Measurements from ENCODE around the gene LEMD2. TPM values are rescaled to one million over a fixed set of nuclear protein-coding genes. Genes with fewer than 3 reads are reported as not detected.

The LEMD2 gene
- total RNA-seq, 3 donors from 2014 or later, result 42.2 to 69.1 (median 59.0) TPM

DNA sequence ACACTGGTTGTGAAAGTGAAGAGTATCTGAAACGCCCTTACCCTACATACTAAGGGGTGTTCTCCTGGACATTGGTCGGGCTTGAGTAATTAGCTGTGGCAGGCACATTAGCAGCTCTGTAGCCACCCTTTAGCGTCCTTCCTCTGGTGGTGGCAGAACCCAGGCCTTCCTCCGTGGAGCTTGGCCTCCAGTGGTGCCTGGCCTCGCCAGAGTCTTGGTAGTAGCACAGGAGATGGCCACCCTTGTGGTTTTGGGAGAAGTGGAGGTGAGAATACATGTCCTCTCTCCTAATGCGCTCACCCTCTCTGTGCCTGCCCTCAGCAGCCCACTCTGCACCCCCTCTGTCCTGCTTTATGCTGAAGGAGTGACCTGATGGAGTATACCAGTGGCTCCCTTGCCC lies 59.9 kb downstream of the LEMD2 start:
- no peaks in the 10 kb centered on the region for H3K9me3 ChIP-seq
- no peak for DNase-seq (ENCODE audit: low spot score in 2 of 2)
- no peaks in the 10 kb centered on the region for H3K36me3 ChIP-seq
- peaks cover 0 to 26% of the 10 kb centered on the region in 2 donors for H3K4me1 ChIP-seq
- no peaks in the 10 kb centered on the region for H3K27me3 ChIP-seq
- TF ChIP-seq POLR2AphosphoS5 (IDR thresholded peaks at IDR 0.05) (no peak), POLR2A (IDR thresholded peaks at IDR 0.05) (no peak)
- TF ChIP-seq, protein P1, sequence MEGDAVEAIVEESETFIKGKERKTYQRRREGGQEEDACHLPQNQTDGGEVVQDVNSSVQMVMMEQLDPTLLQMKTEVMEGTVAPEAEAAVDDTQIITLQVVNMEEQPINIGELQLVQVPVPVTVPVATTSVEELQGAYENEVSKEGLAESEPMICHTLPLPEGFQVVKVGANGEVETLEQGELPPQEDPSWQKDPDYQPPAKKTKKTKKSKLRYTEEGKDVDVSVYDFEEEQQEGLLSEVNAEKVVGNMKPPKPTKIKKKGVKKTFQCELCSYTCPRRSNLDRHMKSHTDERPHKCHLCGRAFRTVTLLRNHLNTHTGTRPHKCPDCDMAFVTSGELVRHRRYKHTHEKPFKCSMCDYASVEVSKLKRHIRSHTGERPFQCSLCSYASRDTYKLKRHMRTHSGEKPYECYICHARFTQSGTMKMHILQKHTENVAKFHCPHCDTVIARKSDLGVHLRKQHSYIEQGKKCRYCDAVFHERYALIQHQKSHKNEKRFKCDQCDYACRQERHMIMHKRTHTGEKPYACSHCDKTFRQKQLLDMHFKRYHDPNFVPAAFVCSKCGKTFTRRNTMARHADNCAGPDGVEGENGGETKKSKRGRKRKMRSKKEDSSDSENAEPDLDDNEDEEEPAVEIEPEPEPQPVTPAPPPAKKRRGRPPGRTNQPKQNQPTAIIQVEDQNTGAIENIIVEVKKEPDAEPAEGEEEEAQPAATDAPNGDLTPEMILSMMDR (IDR thresholded peaks at IDR 0.05), result no peak
- peak overlapping the region in 1 of 2 donors; percentile 21 for H3K27ac ChIP-seq
- intact Hi-C loops (cut with DNase I; ENCODE audit: low total_unique reads), result no loop called here
- H3K4me3 ChIP-seq, result no peak overlapping the region

DNA sequence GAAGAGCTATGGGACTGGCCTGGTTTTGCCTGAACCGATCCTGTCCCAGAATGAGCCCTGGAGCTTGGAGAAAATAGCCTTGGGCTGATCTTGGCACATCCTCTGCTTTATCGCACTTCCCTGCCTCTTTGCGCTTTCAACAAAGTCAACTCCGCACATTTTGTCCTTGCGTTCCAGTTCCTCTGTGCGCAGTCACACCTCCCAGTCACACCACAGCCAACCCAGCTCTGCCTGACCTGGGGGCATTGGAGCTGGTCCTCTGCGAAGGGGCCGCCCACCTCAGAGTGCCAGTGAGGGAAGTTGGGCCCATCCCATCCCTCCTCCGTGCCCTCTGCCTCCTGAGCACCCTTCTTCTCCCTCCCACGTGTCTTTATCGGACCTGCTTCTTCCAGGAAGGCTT lies 60.5 kb downstream of the LEMD2 start:
- intact Hi-C loops (cut with DNase I; ENCODE audit: low total_unique reads), result no loop called here
- peak overlapping the region in 1 of 2 donors; percentile 21 for H3K27ac ChIP-seq
- H3K4me3 ChIP-seq, result no peak overlapping the region
- no peaks in the 10 kb centered on the region for H3K36me3 ChIP-seq
- no peaks in the 10 kb centered on the region for H3K9me3 ChIP-seq
- no peak for TF ChIP-seq POLR2AphosphoS5 (IDR thresholded peaks at IDR 0.05)
- TF ChIP-seq POLR2A (IDR thresholded peaks at IDR 0.05), result no peak
- TF ChIP-seq, protein P1 (IDR thresholded peaks at IDR 0.05), result no peak
- peaks cover 0 to 26% of the 10 kb centered on the region in 2 donors for H3K4me1 ChIP-seq
- no peaks in the 10 kb centered on the region for H3K27me3 ChIP-seq
- DNase-seq (ENCODE audit: low spot score in 2 of 2), result no peak

DNA sequence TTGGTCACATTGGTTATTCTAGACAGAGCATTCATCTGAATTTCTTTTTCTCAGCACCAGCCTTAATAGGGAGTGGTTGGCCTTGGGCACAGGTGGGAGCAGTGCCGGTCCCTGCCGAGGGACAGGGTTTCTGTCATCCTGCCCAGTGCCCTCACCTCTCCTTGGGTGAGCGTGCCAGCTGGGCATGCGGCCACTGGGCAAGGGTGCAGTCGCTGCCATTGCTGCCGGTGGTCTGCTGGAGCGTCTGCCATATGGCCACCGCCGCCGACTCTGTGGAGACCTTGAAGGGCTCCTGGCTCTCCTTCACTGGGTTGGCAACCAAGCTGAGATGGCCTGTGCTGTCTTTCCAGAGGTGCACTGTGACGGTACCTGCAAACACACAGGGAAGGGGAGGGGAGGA lies 61.0 kb downstream of the LEMD2 start:
- no peak for TF ChIP-seq POLR2AphosphoS5 (IDR thresholded peaks at IDR 0.05)
- no peak for TF ChIP-seq POLR2A (IDR thresholded peaks at IDR 0.05)
- TF ChIP-seq, protein P1 (IDR thresholded peaks at IDR 0.05), result no peak
- H3K36me3 ChIP-seq, result no peaks in the 10 kb centered on the region
- intact Hi-C loops (cut with DNase I; ENCODE audit: low total_unique reads), result no loop called here
- no peak for DNase-seq (ENCODE audit: low spot score in 2 of 2)
- peaks cover 0 to 26% of the 10 kb centered on the region in 2 donors for H3K4me1 ChIP-seq
- no peaks in the 10 kb centered on the region for H3K27me3 ChIP-seq
- H3K4me3 ChIP-seq, result no peak overlapping the region
- H3K9me3 ChIP-seq, result no peaks in the 10 kb centered on the region
- peak overlapping the region in 1 of 2 donors; percentile 21 for H3K27ac ChIP-seq

DNA sequence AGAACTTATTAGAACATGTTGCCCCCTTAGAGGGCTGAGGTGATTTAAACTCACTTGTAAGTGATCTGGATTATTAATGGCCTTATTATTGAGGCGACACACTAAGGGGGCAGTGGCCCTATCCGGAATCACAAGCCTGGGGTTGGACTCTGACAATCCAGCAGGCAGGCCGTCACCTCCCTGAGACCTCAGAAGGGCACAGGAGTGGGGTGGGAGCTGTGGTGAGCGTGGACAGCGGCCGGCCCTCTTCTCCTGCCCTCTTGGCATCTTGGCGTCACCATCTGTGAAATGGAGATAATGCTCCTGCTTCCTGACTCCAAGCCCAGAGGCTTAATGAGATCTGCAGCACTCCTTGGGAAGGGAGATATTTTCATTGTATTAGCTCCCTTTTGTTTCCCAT lies 61.8 kb downstream of the LEMD2 start:
- intact Hi-C loops (cut with DNase I; ENCODE audit: low total_unique reads), result no loop called here
- Histone ChIP-seq H3K4me3 (no peak overlapping the region), H3K36me3 (no peaks in the 10 kb centered on the region), H3K9me3 (no peaks in the 10 kb centered on the region), H3K4me1 (peaks cover 0 to 26% of the 10 kb centered on the region in 2 donors), H3K27ac (peak overlapping the region in 1 of 2 donors; percentile 42), H3K27me3 (no peaks in the 10 kb centered on the region)
- TF ChIP-seq POLR2A (IDR thresholded peaks at IDR 0.05) (no peak), POLR2AphosphoS5 (IDR thresholded peaks at IDR 0.05) (no peak)
- TF ChIP-seq, protein P1 (IDR thresholded peaks at IDR 0.05), result no peak
- no peak for DNase-seq (ENCODE audit: low spot score in 2 of 2)

DNA sequence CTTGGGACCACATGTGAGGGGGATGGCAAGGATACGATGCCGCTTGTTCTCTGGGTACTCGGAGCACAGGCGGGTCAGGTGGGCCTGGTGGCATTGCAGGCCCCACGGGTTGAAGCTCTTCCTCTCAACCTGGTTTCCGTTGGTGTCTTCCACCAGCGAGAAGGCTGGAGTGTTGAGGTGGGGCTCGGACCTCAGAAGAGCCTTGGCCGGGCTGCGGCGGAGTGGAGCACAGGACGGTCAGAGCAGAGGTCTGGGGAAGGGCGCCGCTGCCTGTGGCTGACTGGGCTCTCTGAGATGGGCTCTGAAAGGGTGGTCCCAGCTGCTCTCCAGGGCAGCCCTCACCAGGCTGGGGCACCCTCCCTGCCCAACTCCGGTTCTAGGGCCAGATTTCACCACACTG lies 62.2 kb downstream of the LEMD2 start:
- DNase-seq (ENCODE audit: low spot score in 2 of 2), result no peak
- intact Hi-C loops (cut with DNase I; ENCODE audit: low total_unique reads), result no loop called here
- Histone ChIP-seq H3K4me3 (no peak overlapping the region), H3K9me3 (no peaks in the 10 kb centered on the region), H3K4me1 (peaks cover 0 to 26% of the 10 kb centered on the region in 2 donors), H3K27ac (peak overlapping the region in 1 of 2 donors; percentile 42), H3K36me3 (no peaks in the 10 kb centered on the region), H3K27me3 (no peaks in the 10 kb centered on the region)
- TF ChIP-seq POLR2AphosphoS5 (IDR thresholded peaks at IDR 0.05), result no peak
- TF ChIP-seq POLR2A (IDR thresholded peaks at IDR 0.05), result no peak
- TF ChIP-seq, protein P1 (IDR thresholded peaks at IDR 0.05), result no peak
